ENCODE measurements around the gene GDI2.
"Not testable (repeated sequence)": the region's sequence is repeated elsewhere in the genome, so short reads cannot be mapped to it uniquely, and the experiment has no call there.

GDI2 gene
- total RNA-seq, result 226 to 264 reads per million in 2 donors

- peak; percentile 86 for DNase-seq
Observed at GRCh38 chr10:5813341-5814109, at the start of gene GDI2. TSS of gene GDI2 (minus strand) at chr10:5813434. CDS start at chr10:5813258, 176 bp downstream.

DNA sequence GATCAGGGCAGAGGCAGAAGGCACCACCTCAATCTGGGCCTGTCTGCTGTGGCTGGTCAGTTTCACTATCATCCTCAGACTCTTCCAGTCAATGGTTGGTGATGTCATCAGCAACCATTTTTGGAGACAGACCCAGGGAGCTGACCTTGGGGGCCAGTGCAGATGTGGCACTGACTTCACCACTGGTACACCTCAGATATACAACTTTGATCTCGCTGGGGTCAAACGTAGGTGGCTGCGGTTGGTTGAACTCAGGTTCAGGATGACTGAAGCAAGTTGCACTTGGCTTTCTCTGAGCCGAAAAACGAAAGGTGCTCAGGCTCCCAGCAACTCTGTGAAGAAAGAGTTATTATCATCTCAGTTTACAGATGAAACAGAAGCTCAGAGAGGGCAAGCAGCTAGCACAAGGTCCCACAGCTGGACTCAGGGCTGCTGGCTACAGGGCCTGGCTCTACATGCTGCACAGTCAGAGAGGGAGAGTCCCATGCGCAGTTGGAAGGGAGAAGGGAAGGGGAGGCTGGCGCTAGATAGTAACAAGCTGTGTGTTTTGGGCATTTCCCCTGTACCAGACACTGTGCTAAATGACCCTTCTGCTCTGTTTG lies 49.2 kb upstream of the GDI2 start:
- no peak for DNase-seq

DNA sequence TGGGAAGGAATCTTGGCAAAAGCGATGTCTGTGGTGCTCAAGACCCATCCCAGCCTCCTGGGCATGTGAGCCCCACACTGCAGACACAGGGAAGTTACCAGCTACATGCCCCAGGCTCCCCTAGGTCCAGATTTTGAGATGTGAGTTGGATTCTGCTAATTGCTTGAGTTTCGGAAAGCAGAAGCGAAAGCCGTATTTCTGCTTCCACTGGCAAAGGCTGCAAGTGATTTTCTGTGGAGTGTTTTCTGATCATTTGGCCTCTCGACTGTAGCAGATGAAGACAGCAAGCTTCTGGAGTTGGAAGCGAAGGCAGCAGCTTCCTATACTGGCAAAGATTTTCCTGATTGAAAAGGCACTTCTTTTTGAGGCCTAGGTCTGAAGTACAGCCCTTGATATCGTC lies 46.8 kb upstream of the GDI2 start:
- DNase-seq, result no peak

GRCh38 chr10:5858811-5859210 lies 45.6 kb upstream of the GDI2 start:
- DNase-seq, result no peak

DNA sequence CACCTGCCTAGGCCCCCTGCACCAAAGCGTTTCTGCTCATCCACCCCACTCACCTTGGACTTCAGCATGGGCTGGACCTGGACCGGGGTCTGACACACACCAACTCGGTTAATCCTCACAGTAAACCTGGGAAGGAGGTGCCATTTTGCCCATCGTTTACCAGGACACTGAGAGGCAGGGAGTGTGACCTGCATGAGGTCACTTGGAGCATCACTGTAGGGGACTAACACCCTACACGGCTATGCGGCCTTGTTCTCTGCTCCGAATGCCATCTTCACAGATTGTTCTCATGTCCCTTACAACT lies 43.4 kb upstream of the GDI2 start:
- DNase-seq, result no peak

GRCh38 chr10:5855979-5856700 lies 42.9 kb upstream of the GDI2 start:
- DNase-seq, result no peak

GRCh38 chr10:5854131-5854475 lies 40.9 kb upstream of the GDI2 start:
- no peak for DNase-seq

DNA sequence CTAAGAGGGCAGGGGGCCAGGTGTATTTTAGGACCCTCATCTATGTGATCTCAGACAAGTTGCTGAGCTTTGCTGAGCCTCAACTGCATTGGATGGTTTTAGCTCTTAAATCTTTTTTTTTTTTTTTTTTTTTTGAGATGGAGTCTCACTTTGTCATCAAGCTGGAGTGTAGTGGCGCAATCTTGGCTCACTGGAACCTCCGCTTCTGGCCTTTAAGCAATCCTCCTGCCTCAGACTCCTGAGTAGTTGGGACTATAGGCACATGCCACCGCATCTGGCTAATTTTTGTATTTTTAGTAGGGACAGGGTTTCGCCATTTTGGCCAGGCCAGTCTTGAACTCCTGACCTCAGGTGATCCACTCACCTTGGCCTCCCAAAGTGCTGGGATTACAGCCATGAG lies 33.4 kb upstream of the GDI2 start:
- DNase-seq, result not testable (repeated sequence)

DNA sequence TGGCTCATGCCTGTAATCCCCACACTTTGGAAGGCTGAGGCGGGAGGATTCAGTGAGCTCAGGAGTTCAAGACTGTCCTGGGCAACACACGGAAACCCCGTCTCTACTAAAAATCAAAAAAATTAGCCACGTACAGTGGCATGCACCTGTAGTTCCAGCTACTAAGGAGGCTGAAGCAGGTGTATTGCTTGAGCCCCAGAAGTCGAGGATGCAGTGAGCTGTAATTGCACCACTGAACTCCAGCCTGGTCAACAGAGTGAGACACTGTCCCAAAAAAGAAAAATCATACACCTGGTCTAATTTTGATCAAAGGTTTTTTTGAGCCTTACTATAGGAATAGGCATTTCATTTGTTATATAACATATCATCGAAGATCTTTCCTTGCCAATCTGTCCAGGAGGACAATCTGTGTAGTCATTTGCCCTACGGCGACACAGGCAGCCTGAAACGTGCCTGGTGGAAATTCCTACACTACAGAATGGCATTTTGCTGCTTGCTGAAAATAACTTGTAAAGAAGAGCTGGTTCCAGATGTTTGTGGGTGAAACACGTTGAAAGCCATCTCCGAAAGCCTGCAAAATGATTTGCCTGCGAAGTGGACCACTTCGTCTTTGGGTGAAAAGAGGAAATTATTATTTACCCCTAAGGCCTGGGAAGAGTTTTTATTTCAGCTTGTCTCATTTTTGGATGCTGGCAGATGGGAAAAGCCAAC lies 31.3 kb upstream of the GDI2 start:
- no peak for DNase-seq

DNA sequence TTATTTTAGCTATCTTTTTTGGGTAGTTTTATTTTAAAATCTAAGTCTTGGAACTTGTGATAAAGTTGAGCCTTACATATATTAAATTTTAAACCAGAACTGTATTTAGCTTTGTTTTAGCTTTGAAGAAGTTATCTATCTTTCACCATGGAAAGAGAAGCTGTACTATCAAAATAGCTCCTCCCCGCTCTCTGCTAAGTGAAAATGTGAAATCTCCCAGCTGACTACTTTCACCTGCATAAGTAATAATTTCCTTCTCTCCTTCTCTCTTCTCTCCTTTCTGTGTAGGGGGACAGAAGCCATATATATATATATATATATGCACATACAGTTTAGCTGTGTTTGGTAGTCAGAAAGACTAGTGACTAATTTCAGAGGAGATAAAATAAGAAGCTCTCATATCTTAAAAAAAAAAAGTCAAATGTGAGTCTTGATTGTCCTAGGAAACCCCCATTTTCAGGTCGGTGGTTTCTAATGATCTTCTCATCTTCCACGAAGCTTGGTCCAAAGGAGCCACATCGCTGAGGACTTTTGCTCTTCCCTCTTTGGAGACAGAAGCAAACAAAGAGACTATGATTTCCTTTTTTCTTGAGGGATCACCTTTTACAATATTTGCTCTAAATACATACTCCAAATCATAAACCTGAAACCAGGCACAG lies 30.6 kb upstream of the GDI2 start:
- no peak for DNase-seq

- DNase-seq, result no peak
Observed at GRCh38 chr10:5841965-5842364, 28.7 kb upstream of the GDI2 start.

DNA sequence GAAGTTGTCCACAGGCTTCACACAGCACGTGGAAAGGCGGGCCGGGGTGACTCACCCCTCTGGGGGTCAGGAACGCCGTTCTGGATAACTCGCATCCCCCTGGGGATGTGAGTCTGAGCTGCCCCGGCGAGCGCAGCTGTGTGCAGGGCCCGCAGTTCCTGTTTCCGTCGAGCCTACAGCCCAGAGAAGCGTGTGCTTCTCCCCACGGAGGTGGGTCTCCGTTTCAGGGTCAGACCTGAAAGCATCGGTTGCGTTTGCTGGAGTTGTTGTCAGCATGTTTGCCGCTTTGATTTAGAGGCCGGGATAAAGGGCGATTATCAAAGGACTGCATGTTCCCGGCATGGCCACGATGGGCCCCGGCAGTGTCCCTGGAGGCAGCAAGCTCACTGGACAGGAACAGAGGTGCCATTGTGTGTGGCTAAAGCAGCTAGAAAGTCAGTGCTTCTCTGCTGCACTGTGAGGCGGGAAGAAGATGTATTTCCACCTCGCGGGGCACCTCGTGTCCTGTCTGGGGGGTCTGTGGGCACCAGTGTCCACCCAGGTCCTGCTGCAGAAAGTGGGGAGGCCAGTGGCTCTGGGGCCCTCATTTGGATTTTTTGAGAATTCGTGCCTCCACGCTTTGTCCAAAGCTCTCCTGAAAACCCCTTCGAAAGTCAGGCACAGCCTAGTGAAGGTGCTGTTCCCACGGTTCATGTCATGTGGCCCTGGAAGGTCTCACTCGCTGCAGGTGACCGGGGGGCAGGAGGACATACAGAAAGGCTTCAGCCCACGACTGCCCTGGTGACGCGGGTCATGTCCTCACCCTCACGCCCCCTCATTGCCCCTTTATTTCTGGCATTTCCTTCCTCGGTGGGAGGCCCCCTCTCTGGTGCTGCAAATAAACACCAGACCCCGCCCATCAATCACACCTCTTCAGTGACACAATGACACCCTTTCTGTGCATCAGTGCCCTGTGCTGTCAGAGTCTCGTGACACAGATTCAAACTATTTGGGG lies 27.4 kb upstream of the GDI2 start:
- no peak for DNase-seq

- DNase-seq, result not testable (repeated sequence)
Observed at GRCh38 chr10:5836181-5836580, 22.9 kb upstream of the GDI2 start.

GRCh38 chr10:5835446-5836095 lies 22.3 kb upstream of the GDI2 start:
- no peak for DNase-seq

DNA sequence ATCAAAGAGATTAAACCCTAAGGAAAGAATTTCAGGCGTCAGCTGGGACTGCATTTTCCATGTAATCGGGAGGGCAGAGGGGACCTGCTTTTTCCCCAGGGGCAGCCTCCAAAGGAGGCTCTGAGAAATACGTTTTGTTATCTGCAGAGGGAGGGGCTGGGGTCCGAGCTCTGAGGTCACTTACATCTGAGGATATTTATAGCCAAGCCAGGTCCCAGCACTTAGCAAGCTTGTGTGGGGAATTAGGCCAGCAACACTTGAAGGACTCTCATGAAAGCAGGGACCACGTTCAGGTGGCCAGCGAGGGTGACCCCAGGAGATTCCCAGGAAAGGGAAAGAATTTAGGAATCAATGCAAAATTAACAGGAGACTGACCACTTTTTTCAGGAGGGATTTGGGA lies 20.6 kb upstream of the GDI2 start:
- DNase-seq, result no peak

DNA sequence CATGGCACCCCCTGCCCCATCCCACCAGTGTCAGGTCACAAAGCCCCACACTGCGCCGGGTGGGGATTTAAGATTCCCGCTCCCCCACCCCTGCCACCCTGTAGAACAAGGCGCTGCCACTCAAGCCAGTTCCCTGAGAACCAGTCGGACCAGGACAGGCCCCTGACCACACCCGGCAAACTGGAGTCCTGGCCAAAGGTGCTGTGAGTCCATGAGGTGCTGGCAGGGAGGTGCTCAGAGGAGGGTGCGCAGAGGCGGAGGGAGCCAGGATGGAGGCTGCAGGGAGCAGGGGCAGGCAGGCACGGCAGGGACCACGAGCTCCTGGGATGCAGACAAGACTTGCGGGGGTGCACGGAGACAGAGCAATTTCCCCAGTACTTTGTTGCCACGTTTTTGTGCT lies 19.7 kb upstream of the GDI2 start:
- no peak for DNase-seq

- no peak for DNase-seq
Observed at GRCh38 chr10:5831446-5831782, 18.2 kb upstream of the GDI2 start.

- no peak for DNase-seq
Observed at GRCh38 chr10:5830629-5831445, 17.6 kb upstream of the GDI2 start.

DNA sequence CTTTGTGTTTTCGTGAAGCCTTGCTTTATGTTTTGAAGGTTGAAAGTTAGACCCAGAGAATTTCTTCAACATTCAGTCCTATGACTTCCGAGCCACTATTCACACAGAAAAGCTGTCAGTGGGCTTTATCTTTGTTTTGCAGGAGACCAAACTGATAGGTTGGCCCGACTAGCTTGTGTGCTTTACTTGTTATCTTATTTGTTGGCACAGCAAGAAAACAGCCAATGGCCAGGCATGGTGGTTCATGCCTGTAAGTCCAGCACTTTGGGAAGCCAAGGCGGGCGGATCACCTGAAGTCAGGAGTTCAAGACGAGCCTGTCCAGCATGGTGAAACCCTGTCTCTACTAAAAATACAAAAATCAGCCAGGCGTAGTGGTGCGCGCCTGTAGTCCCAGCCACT lies 16.0 kb upstream of the GDI2 start:
- no peak for DNase-seq

DNA sequence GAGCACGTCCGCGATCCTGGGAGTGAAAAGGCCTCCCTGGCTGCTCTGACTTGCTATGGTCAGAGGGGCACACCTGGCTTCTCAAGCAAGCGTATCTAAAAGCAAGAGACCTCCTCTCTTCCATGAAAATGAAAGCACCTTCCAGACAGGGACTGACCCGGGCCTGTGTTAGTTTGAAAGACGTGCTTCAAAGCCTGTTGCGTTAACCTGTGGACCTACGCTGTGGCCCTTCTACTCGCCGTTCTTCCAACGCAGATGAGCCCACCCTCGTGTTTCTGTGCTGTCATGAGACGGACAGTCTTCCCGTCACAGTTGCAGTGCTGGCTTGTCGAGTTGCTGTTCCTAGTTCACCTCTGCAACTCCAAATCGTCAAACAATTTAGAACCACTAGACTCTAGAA lies 15.5 kb upstream of the GDI2 start:
- no peak for DNase-seq

Measured in activated gamma-delta T cell (primary cell).